GM12875 (cell line): ENCODE measurements around the gene TRAP1.

Experiments used
- H3K4me3 ChIP-seq: one replicate; pipeline ENCODE4 v1.5.1; 2011; ENCODE audit warnings: low read depth, low read length, control low read depth
- TF ChIP-seq, protein P1 (sequence below): IDR thresholded peaks from 2 replicates; pipeline ENCODE4 v1.5.1; 2011; ENCODE audit warnings: low read depth, mild to moderate bottlenecking, control low read depth, inconsistent platforms, low read length, moderate library complexity, borderline replicate concordance; ENCODE audit not compliant: insufficient read depth

TRAP1 gene

DNA sequence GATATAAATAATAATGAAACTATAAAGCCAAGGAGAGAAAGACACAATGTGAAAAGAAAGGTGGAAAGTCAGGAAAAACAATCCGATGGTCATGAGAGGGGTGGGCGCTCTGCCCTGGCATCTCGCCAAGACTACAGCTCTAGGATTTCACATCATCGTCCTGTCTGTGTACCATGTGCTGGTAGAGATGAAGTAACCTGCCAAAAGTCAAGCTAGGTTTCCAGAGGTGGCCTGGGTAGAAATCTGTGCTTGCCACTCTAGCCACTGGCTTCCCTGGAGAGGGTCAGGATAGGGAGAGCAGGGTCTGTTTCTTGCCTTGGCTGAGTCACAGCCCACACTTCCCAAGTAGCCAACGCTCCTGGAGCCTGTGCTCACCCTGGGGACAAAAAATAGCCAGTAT, 31.0 kb upstream of the TRAP1 start:
- no peak overlapping the region for H3K4me3 ChIP-seq
- TF ChIP-seq, protein P1, sequence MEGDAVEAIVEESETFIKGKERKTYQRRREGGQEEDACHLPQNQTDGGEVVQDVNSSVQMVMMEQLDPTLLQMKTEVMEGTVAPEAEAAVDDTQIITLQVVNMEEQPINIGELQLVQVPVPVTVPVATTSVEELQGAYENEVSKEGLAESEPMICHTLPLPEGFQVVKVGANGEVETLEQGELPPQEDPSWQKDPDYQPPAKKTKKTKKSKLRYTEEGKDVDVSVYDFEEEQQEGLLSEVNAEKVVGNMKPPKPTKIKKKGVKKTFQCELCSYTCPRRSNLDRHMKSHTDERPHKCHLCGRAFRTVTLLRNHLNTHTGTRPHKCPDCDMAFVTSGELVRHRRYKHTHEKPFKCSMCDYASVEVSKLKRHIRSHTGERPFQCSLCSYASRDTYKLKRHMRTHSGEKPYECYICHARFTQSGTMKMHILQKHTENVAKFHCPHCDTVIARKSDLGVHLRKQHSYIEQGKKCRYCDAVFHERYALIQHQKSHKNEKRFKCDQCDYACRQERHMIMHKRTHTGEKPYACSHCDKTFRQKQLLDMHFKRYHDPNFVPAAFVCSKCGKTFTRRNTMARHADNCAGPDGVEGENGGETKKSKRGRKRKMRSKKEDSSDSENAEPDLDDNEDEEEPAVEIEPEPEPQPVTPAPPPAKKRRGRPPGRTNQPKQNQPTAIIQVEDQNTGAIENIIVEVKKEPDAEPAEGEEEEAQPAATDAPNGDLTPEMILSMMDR, result no peak

DNA sequence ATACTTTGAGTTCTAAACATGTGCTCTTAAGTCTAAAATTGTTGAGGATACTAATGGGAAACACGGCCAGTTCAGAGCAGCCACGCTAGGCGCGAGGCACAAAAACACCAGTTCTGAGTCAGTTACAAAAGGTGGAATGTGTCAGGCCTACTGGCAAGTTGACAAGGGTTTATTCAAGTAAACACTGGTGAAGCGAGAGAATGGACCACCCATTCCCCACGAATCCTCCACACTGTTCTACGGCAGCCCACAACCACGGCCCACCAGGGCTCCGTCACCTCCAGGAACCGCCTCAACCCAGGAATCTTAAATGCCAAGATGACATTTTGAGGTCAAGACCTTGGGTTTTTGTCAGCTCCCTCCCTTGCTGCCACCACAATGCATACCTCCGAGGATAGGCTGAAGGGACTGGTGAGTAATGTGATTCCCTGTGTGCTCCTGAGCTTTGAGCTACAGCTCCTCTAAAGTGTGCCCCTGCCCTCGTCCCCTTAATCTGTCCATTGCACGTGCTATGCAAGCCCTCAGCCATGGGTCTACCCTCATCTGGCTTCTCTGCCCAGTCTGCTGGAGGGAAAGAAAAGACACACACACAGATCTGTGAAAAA, 28.5 kb upstream of the TRAP1 start:
- H3K4me3 ChIP-seq, result no peak overlapping the region
- TF ChIP-seq, protein P1, result no peak

DNA sequence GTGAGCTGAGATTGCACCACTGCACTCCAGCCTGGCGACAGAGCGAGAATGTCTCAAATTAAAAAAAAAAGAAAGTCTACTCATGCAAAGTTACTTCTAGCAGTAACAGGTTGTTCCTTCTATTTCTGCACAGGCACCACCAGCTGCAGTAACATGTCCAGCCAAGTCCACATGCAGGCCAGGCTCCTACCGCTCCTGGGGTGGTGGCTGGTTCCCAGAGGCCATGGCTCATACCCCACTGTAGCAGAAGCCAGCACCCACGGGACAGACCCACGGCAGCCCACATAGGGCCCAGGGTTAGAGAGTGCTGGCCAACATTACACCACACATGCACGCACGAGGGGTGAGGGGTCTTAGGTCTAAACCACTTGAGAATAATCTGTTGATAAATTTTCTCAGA, 26.7 kb upstream of the TRAP1 start:
- TF ChIP-seq, protein P1, result no peak
- no peak overlapping the region for H3K4me3 ChIP-seq

GRCh38 chr16:3740934-3741333, 23.6 kb upstream of the TRAP1 start:
- no peak overlapping the region for H3K4me3 ChIP-seq
- TF ChIP-seq, protein P1, result no peak

DNA sequence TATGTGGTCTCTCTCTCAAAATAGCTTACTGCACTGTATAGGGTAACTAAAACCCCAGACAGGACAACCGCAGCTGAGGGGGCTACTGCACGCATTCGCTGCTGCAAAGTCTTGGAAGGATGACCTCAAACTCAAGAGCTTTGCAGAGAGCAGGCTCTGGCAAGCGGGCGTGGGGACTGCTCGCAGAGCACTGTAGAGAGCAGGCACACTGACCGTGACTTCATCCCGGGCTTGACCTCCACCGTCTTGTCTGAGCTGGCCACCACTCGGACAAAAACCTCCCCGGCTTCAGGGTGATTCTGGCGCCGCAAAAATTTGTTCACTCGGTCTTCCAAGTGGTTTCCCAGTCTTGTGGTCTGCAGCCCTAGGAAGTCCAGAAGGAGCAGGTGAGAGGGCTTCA, 22.9 kb upstream of the TRAP1 start:
- H3K4me3 ChIP-seq, result no peak overlapping the region
- TF ChIP-seq, protein P1, result no peak

DNA sequence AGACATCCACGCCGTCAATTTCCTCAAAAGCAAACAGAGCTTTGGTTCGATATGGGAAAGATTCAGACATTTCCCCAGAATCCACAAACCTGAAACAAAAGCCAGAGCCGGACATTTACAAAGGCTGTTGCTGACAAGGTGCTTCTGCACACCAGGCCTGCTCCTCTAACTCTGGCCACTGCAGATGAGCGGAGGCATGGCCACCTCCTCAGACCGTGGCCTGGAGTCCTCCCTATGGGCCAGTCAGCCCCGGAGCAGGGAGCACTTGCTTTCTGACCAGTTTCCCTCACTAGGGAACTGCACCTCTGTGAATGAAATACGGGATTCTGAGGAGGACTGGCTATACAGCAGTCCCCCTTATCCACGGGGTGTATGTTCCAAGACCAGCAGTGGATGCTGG, 22.3 kb upstream of the TRAP1 start:
- H3K4me3 ChIP-seq, result no peak overlapping the region
- TF ChIP-seq, protein P1, result no peak

- no peak overlapping the region for H3K4me3 ChIP-seq
- TF ChIP-seq, protein P1, result no peak
Observed at GRCh38 chr16:3738541-3738940, 21.2 kb upstream of the TRAP1 start.
